IMR-90 (cell line): Measurements from ENCODE around the gene SMC5. TPM values are rescaled to one million over a fixed set of nuclear protein-coding genes. Genes with fewer than 3 reads are reported as not detected.

Experiments
- ATAC-seq: fragments of 200-7000 bp; cut with Tn5 transposase; 2 replicates; pipeline ENCODE4 v1.9.1; 2020; ENCODE audit warnings: low read depth, mild to moderate bottlenecking, moderate library complexity
- BruUV-seq: library from RNA; stranded (reverse); fragments of 400-500 nt; replicated peaks from 2 replicates; lab custom pipeline; 2021; lab: Mats Ljungman, UMichigan
- CTCF ChIA-PET: fragments of 300-600 bp; formaldehyde crosslinking; extraction: SDS; loops from one replicate; lab custom pipeline; 2021; ENCODE audit warnings: antibody characterized with exemption; lab: Yijun Ruan, JAX
- POLR2A ChIA-PET: fragments of 300-600 bp; sonication (Branson Sonifier 250); formaldehyde crosslinking; loops from one replicate; lab custom pipeline; 2022; ENCODE audit warnings: antibody characterized with exemption; ENCODE audit not compliant: unreplicated experiment; lab: Charles Lee
- DNase-seq: peaks from one replicate; pipeline ENCODE4 v3.0.0; 2013
- H2AFZ ChIP-seq: replicated peaks from 2 replicates; pipeline ENCODE3; 2013; ENCODE audit warnings: low read length, mild to moderate bottlenecking; ENCODE audit not compliant: poor library complexity
- H2AK5ac ChIP-seq: 2 replicates; pipeline ENCODE4 v1.6.1; 2013; ENCODE audit warnings: low read depth, low read length, inconsistent platforms
- H2AK9ac ChIP-seq: replicated peaks from 2 replicates; pipeline ENCODE3; 2013; ENCODE audit warnings: mild to moderate bottlenecking, low read depth, low read length, moderate library complexity; ENCODE audit not compliant: poor library complexity
- H2BK120ac ChIP-seq: 2 replicates; pipeline ENCODE4 v1.6.1; 2013; ENCODE audit warnings: low read depth, low read length, inconsistent platforms
- H2BK15ac ChIP-seq: 3 replicates; pipeline ENCODE4 v1.6.1; 2013; ENCODE audit warnings: low read depth, low read length, inconsistent platforms
- H2BK20ac ChIP-seq: 2 replicates; pipeline ENCODE4 v1.6.1; 2013; ENCODE audit warnings: low read depth, mild to moderate bottlenecking, inconsistent platforms, low read length, moderate library complexity
- H2BK5ac ChIP-seq: 2 replicates; pipeline ENCODE4 v1.6.1; 2013; ENCODE audit warnings: mild to moderate bottlenecking, low read depth, low read length, inconsistent platforms; ENCODE audit not compliant: poor library complexity, severe bottlenecking
- H3K14ac ChIP-seq: replicated peaks from 2 replicates; pipeline ENCODE4 v1.6.1; 2013; ENCODE audit warnings: low read depth, low read length, inconsistent platforms
- H3K18ac ChIP-seq: 2 replicates; pipeline ENCODE4 v1.6.1; 2013; ENCODE audit warnings: low read depth, low read length, control low read depth
- H3K23ac ChIP-seq: 2 replicates; pipeline ENCODE4 v1.6.1; 2013; ENCODE audit warnings: low read depth, low read length, inconsistent platforms
- H3K27ac ChIP-seq: 2 replicates; pipeline ENCODE4 v1.5.1; 2013; ENCODE audit warnings: mild to moderate bottlenecking, control low read depth, low read length; ENCODE audit not compliant: insufficient read depth
- H3K27me3 ChIP-seq: 2 replicates; pipeline ENCODE4 v1.6.1; 2013; ENCODE audit warnings: low read length; ENCODE audit not compliant: control insufficient read depth, insufficient read depth
- H3K36me3 ChIP-seq: 2 replicates; pipeline ENCODE4 v1.6.1; 2013; ENCODE audit warnings: low read length, mixed read lengths; ENCODE audit not compliant: control insufficient read depth, insufficient read depth
- H3K4ac ChIP-seq: 2 replicates; pipeline ENCODE4 v1.6.1; 2013; ENCODE audit warnings: low read depth, low read length, inconsistent platforms
- H3K4me1 ChIP-seq: 2 replicates; pipeline ENCODE4 v1.6.1; 2013; ENCODE audit warnings: low read length, mixed read lengths; ENCODE audit not compliant: control insufficient read depth, insufficient read depth
- H3K4me2 ChIP-seq: 2 replicates; pipeline ENCODE4 v1.6.1; 2013; ENCODE audit warnings: low read depth, mild to moderate bottlenecking, control low read depth, low read length, moderate library complexity
- H3K4me3 ChIP-seq: 2 replicates; pipeline ENCODE4 v1.5.1; 2013; ENCODE audit warnings: low read depth, mild to moderate bottlenecking, control low read depth, low read length, moderate library complexity; ENCODE audit not compliant: insufficient read depth
- H3K56ac ChIP-seq: 2 replicates; pipeline ENCODE4 v1.6.1; 2013; ENCODE audit warnings: low read length, inconsistent platforms; ENCODE audit not compliant: insufficient read depth; ENCODE audit errors: extremely low read depth
- H3K79me1 ChIP-seq, 2 experiments: 2 replicates each; pipeline ENCODE4 v1.6.1; 2013; ENCODE audit warnings: low read length in 2 of 2, inconsistent platforms in 1 of 2, low read depth in 1 of 2
- H3K9ac ChIP-seq: 2 replicates; pipeline ENCODE4 v1.6.1; 2013; ENCODE audit warnings: low read depth, low read length, control low read depth
- H3K9me1 ChIP-seq: 2 replicates; pipeline ENCODE4 v1.6.1; 2013; ENCODE audit warnings: low read length, inconsistent platforms; ENCODE audit not compliant: insufficient read depth
- H3K9me3 ChIP-seq: 2 replicates; pipeline ENCODE4 v1.6.1; 2013; ENCODE audit warnings: low read length; ENCODE audit not compliant: control insufficient read depth, insufficient read depth
- H4K20me1 ChIP-seq: 2 replicates; pipeline ENCODE4 v1.6.1; 2013; ENCODE audit warnings: low read length, inconsistent platforms; ENCODE audit not compliant: insufficient read depth
- H4K5ac ChIP-seq: 2 replicates; pipeline ENCODE4 v1.6.1; 2013; ENCODE audit warnings: mild to moderate bottlenecking, low read depth, low read length, control low read depth
- H4K8ac ChIP-seq, 2 experiments: 2 replicates each; pipeline ENCODE4 v1.6.1; 2013; ENCODE audit warnings: low read depth in 2 of 2, low read length in 2 of 2, control low read depth in 1 of 2, inconsistent platforms in 1 of 2
- H4K91ac ChIP-seq: 2 replicates; pipeline ENCODE4 v1.6.1; 2013; ENCODE audit warnings: low read depth, low read length, inconsistent platforms; ENCODE audit not compliant: insufficient read depth
- CEBPB ChIP-seq: IDR thresholded peaks from 2 replicates; pipeline ENCODE4 v1.6.1; 2012; ENCODE audit warnings: low read depth, low read length, improper control_type of control experiment
- NFE2L2 ChIP-seq: fragments of 150-350 bp; IDR thresholded peaks from 2 replicates; pipeline ENCODE4 v1.6.1; 2016; ENCODE audit warnings: low read depth, mild to moderate bottlenecking, low read length
- WGBS, 2 experiments: methylation state at CpG; one replicate each; pipeline versions ENCODE4 v1.1.5 to v1.1.7; 2013; ENCODE audit warnings: missing lambda C conversion rate in 2 of 2; ENCODE audit not compliant: insufficient read length in 1 of 2; ENCODE audit errors: extremely low coverage in 2 of 2; 5-methylcytosine and 5-hydroxymethylcytosine counted together
- dilution Hi-C: fragments of 300-500 bp; cut with HindIII; formaldehyde crosslinking; loops from one replicate; pipeline ENCODE4 v1.14.3; 2018; ENCODE audit warnings: low sequenced_read_pairs; ENCODE audit not compliant: unreplicated experiment
- in situ Hi-C: fragments of 300-500 bp; cut with MboI; formaldehyde crosslinking; loops from 3 replicates; pipeline ENCODE4 v1.14.3; 2019; ENCODE audit warnings: low sequenced_read_pairs, inconsistent platforms, mixed read lengths
- intact Hi-C: fragments of 100-400 bp; cut with micrococcal nuclease; formaldehyde crosslinking; loops from 2 replicates; pipeline ENCODE4 v1.10.0; 2022
- polyA plus RNA-seq, 3 experiments: library from polyadenylated mRNA; depleted of rRNA; stranded (reverse); fragments of >200 nt; gene quantifications; 2 replicates each; pipeline ENCODE4 v1.2.3, GENCODE V29; 2012; ENCODE audit warnings: low replicate concordance in 1 of 3
- total RNA-seq: library from RNA; depleted of rRNA; stranded (reverse); fragments of >200 nt; gene quantifications from 2 replicates; pipeline ENCODE4 v1.2.3, GENCODE V29; 2012

Gene SMC5
- total and polyA plus RNA-seq, 2 of the 4 experiments (the other 2 are of a cell fraction), result 12.0 to 13.3 TPM

DNA sequence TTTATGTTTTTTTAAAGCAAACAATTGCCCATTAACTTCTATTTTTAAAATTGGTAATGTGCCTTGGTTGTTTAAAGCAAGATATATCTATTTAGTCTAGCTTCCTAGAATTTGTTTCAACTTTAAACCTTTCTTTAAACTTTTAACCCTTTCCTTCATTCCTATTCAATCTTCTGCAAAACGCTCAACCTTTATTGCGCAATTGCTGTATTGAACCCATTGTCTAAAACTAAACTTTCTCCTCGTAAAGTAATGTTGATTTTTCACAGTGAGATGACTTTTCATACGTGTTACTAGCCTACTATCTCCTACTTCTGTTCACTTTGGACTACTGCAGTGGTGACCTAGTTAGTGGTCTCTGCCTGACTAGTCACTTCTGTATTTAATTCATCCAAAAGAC lies 63.3 kb downstream of the SMC5 start:
- no peak overlapping the region for H2BK5ac ChIP-seq
- CTCF ChIA-PET, result no interaction called here
- no TSS peak for BruUV-seq

More for the DNA sequence above, 63.3 kb downstream of the SMC5 start:
- no peaks in the 10 kb centered on the region for H3K9me3 ChIP-seq
- no peak overlapping the region for H3K56ac ChIP-seq
- no peak overlapping the region for H3K23ac ChIP-seq
- no peak overlapping the region for H2BK120ac ChIP-seq
- TF ChIP-seq NFE2L2 (no peak), CEBPB (peak; percentile 97)
- no peak overlapping the region for H3K4me2 ChIP-seq
- peaks cover 15 to 41% of the 10 kb centered on the region in 2 experiments for H3K79me1 ChIP-seq
- no peak overlapping the region for H3K18ac ChIP-seq
- H2BK15ac ChIP-seq, result no peak overlapping the region
- 100% methylated on average over 2 of the region's 4 CpGs; no CpG with 5 or more reads in 1 of the 2 experiments for WGBS, 2 experiments
- H3K27ac ChIP-seq, result no peak overlapping the region
- no peak overlapping the region for H2AK9ac ChIP-seq
- in situ Hi-C loops, result no loop called here
- H4K8ac ChIP-seq, result no peak overlapping the region
- POLR2A ChIA-PET, result no interaction called here
- H3K4me1 ChIP-seq, result peaks cover 2% of the 10 kb centered on the region; the same call in 1 of the 2 replicates
- H3K9me1 ChIP-seq, result peaks cover 3% of the 10 kb centered on the region
- no peak overlapping the region for H4K5ac ChIP-seq
- no peak overlapping the region for H3K4me3 ChIP-seq
- dilution Hi-C loops, result no loop called here
- intact Hi-C loops, result no loop called here
- no peaks in the 10 kb centered on the region for H3K27me3 ChIP-seq
- 0 out of 2 replicates have a peak, but pooled peaks cover 3% of the 10 kb centered on the region for H4K20me1 ChIP-seq
- peaks cover 22% of the 10 kb centered on the region for H3K36me3 ChIP-seq
- no peak overlapping the region for H2AFZ ChIP-seq
- H2AK5ac ChIP-seq, result no peak overlapping the region
- H2BK20ac ChIP-seq, result no peak overlapping the region
- no peak overlapping the region for H3K4ac ChIP-seq
- DNase-seq (no peak), ATAC-seq (no peak)
- no peak overlapping the region for H3K9ac ChIP-seq
- no peak overlapping the region for H3K14ac ChIP-seq
- H4K91ac ChIP-seq, result no peak overlapping the region
